MCF 10A (cell line): ENCODE data around the gene NPTXR. TPM values are rescaled to one million over a fixed set of nuclear protein-coding genes. Genes with fewer than 3 reads are reported as not detected.

ENCODE experiments used
- BruUV-seq: library from RNA; stranded (reverse); fragments of 400-500 nt; replicated peaks from 2 replicates; lab custom pipeline; 2021; lab: Mats Ljungman, UMichigan
- CTCF ChIA-PET: fragments of 300-600 bp; sonication (Branson Sonifier 250); formaldehyde crosslinking; extraction: SDS; loops from one replicate; lab custom pipeline; 2021; ENCODE audit warnings: antibody characterized with exemption, inconsistent platforms; lab: Yijun Ruan, JAX
- POLR2A ChIA-PET: fragments of 300-600, 350-650 bp; sonication (Branson Sonifier 250); formaldehyde crosslinking; extraction: SDS; loops from one replicate; lab custom pipeline; 2020; ENCODE audit warnings: antibody characterized with exemption, inconsistent platforms; lab: Yijun Ruan, JAX
- DNase-seq: peaks from one replicate; pipeline ENCODE4 v3.0.0-alpha.2; 2018; ENCODE audit not compliant: unreplicated experiment
- H3K27ac Mint-ChIP-seq: one replicate; pipeline ENCODE4 v1.8.0; 2022; ENCODE audit warnings: mild to moderate bottlenecking, low read depth, mixed read lengths; ENCODE audit not compliant: unreplicated experiment
- H3K27me3 Mint-ChIP-seq: one replicate; pipeline ENCODE4 v1.8.0; 2022; ENCODE audit warnings: mixed read lengths; ENCODE audit not compliant: insufficient read depth, unreplicated experiment
- H3K36me3 Mint-ChIP-seq: one replicate; pipeline ENCODE4 v1.8.0; 2022; ENCODE audit warnings: mild to moderate bottlenecking, moderate library complexity, mixed read lengths; ENCODE audit not compliant: insufficient read depth, unreplicated experiment
- H3K4me1 Mint-ChIP-seq: one replicate; pipeline ENCODE4 v1.8.0; 2022; ENCODE audit warnings: mixed read lengths; ENCODE audit not compliant: insufficient read depth, unreplicated experiment
- H3K4me3 Mint-ChIP-seq: one replicate; pipeline ENCODE4 v1.8.0; 2022; ENCODE audit warnings: mild to moderate bottlenecking, moderate library complexity, mixed read lengths; ENCODE audit not compliant: unreplicated experiment
- H3K9me3 Mint-ChIP-seq: one replicate; pipeline ENCODE4 v1.8.0; 2022; ENCODE audit warnings: mixed read lengths; ENCODE audit not compliant: unreplicated experiment
- intact Hi-C: fragments of 100-400 bp; cut with micrococcal nuclease; formaldehyde crosslinking; loops from 2 replicates; pipeline ENCODE4 v1.14.1; 2022
- total RNA-seq: library from RNA; stranded (reverse); gene quantifications from 2 replicates; pipeline ENCODE4 v1.2.3, GENCODE V29; 2022
- TF ChIP-seq, protein P1 (sequence below): fragments of 200-600 bp; IDR thresholded peaks from one replicate; pipeline ENCODE4 v1.8.0; 2022; ENCODE audit warnings: antibody characterized with exemption, mild to moderate bottlenecking; ENCODE audit not compliant: unreplicated experiment

NPTXR gene
- total RNA-seq, 1 experiment from 2014 or later: 0.93 TPM

DNA sequence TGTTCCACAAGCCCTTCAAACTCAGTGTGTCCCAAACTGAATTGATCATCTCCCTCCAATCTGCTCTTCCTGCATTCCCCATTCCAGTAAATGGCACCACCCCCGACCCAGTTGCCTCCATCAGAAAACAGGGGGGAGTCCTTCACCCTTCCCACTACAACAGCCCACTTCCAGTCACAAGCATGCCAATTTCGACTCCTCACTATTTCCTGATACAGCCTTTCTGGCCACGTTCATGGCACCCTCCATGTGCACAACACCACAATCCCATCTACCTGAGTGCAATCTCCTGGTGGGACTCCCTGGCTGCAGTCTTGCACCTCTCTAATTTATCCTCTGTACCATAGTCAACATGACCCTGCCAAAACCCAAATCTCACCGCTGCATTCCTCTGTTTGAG, 48.3 kb downstream of the NPTXR start:
- BruUV-seq: no TSS peak
- POLR2A ChIA-PET: no interaction called here
- H3K27me3 Mint-ChIP-seq: peaks cover 40% of the 10 kb centered on the region

DNA sequence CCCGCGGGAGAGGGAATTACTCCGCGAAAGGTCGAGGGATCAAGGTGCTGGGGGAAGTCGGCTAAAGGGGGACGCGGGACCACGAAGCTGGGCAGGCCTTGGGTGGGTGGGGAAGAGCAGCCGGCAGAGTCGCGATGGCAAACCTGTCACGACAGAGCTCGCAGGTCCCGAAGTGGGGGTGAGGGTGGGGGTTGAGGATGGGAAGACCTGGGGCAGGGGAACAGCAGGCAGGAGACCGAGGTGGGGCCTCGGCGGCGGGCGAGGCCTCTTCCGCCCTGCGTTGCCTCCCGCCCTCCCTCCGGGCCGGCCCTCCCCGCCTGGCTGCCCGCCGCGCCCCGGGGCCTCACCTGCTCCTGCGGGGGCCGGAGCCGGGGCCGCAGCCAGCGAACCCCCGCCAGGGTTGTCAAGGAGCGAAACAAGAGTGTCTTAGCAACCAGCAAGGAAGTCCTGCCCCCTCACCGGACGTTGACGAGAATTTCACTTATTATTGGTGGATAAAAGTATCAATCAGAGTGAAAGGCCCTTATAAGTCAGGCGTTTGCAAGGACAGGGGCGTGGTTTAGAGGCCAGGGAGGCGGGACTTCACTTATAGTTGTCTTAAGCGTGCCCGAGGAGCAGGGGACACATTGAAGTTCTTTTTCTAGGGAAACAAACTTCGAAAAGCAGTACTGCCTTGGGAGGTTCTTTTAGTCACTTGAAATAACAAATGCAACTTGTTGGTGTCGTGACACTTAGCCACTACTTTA, 49.9 kb downstream of the NPTXR start, which contains the start of gene DNAL4:
TSS of gene DNAL4 (minus strand) at position 423 of the 746 bp plus-strand sequence. CDS start 11,412 bp downstream, outside the sequence.
- peak within 1 kb of the TSS; percentile 83 for H3K4me3 Mint-ChIP-seq
- ChIA-PET POLR2A (interaction anchor here (0.7 to 1.4 kb wide), 2 partner anchors 67 to 509 kb away, joined by 3 read pairs; no protein-coding TSS in a partner anchor), CTCF (no interaction called here)
- H3K9me3 Mint-ChIP-seq: peaks cover 6% of the 10 kb centered on the region
- H3K27me3 Mint-ChIP-seq: peaks cover 38% of the 10 kb centered on the region
- H3K27ac Mint-ChIP-seq: peak within 1 kb of the TSS; percentile 93
- H3K36me3 Mint-ChIP-seq: no peaks in the 10 kb centered on the region
- TF ChIP-seq, protein P1, sequence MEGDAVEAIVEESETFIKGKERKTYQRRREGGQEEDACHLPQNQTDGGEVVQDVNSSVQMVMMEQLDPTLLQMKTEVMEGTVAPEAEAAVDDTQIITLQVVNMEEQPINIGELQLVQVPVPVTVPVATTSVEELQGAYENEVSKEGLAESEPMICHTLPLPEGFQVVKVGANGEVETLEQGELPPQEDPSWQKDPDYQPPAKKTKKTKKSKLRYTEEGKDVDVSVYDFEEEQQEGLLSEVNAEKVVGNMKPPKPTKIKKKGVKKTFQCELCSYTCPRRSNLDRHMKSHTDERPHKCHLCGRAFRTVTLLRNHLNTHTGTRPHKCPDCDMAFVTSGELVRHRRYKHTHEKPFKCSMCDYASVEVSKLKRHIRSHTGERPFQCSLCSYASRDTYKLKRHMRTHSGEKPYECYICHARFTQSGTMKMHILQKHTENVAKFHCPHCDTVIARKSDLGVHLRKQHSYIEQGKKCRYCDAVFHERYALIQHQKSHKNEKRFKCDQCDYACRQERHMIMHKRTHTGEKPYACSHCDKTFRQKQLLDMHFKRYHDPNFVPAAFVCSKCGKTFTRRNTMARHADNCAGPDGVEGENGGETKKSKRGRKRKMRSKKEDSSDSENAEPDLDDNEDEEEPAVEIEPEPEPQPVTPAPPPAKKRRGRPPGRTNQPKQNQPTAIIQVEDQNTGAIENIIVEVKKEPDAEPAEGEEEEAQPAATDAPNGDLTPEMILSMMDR: no peak
- intact Hi-C loops: no loop called here
- BruUV-seq: no TSS peak
- H3K4me1 Mint-ChIP-seq: peaks cover 12% of the 10 kb centered on the region
- peak; percentile 97 for DNase-seq

More for the DNA sequence above, 48.3 kb downstream of the NPTXR start:
- Mint-ChIP-seq H3K27ac (no peak overlapping the region), H3K36me3 (no peaks in the 10 kb centered on the region), H3K4me3 (no peak overlapping the region), H3K4me1 (peaks cover 11% of the 10 kb centered on the region), H3K9me3 (peaks cover 6% of the 10 kb centered on the region)
- intact Hi-C loops: no loop called here
- CTCF ChIA-PET: interaction anchor here (1.2 to 1.5 kb wide), 2 partner anchors 28 to 178 kb away, joined by 3 to 5 read pairs; no protein-coding TSS in a partner anchor
- no peak for DNase-seq
- TF ChIP-seq, protein P1: no peak

DNA sequence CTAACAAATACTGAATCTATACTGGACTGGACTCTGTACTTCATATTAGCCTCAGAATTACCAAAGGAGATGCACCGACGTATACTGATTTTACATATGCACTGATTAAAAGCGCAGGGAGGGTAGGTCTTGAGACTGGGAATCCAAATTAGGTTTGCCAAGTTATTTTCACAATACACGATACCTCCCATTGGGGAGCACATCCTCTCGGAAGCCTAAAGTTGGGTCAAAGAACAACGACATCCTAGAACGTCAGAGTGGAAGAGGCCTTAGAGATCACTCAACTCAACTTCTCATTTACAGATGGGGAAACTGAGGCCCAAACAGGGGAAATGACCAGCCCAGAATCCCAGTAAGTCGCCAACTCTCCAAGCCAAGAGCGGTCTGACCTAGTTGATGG, 50.5 kb downstream of the NPTXR start:
- no peak for DNase-seq
- Mint-ChIP-seq H3K27me3 (peaks cover 32% of the 10 kb centered on the region), H3K36me3 (peaks cover 3% of the 10 kb centered on the region), H3K9me3 (peaks cover 1% of the 10 kb centered on the region), H3K4me3 (peak overlapping the region; percentile 83), H3K4me1 (peaks cover 17% of the 10 kb centered on the region), H3K27ac (peak overlapping the region; percentile 93)
- POLR2A ChIA-PET: interaction anchor here (0.6 to 1.4 kb wide), 3 partner anchors 9 to 509 kb away, joined by 3 to 4 read pairs (median 3); no protein-coding TSS in a partner anchor
- TF ChIP-seq, protein P1: no peak
- BruUV-seq: TSS peak; percentile 50
- CTCF ChIA-PET: interaction anchor here (1.0 to 1.6 kb wide), 2 partner anchors 24 to 77 kb away, joined by 3 to 4 read pairs; no protein-coding TSS in a partner anchor
- intact Hi-C loops: no loop called here

DNA sequence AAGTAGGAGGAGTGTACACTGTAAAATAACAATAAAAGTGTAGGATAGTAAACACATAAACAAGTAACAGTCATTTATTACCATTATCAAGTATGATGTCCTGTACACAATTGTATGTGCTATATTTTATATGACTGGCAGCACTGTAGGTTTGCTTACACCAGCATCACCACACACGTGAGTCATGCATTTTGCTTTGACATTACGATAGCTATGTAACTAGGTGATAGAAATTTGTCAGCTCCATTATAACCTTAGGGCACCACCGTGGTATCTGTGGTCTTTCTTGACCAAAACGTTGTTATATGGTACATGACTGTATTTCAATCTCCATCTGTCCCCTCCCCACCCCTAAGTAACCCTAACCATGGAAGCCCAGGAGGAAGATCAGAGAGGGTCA, 51.0 kb downstream of the NPTXR start:
- BruUV-seq: TSS peak; percentile 74

More for the DNA sequence above, 51.0 kb downstream of the NPTXR start:
- H3K36me3 Mint-ChIP-seq: peaks cover 7% of the 10 kb centered on the region
- peak overlapping the region; percentile 83 for H3K4me3 Mint-ChIP-seq
- CTCF ChIA-PET: interaction anchor here (1.0 to 1.6 kb wide), 2 partner anchors 24 to 77 kb away, joined by 3 to 4 read pairs; no protein-coding TSS in a partner anchor
- POLR2A ChIA-PET: interaction anchor here (0.6 to 0.7 kb wide), 2 partner anchors 10 to 60 kb away, joined by 3 to 4 read pairs; no protein-coding TSS in a partner anchor
- peak overlapping the region; percentile 93 for H3K27ac Mint-ChIP-seq
- no peaks in the 10 kb centered on the region for H3K9me3 Mint-ChIP-seq
- H3K4me1 Mint-ChIP-seq: peaks cover 22% of the 10 kb centered on the region
- intact Hi-C loops: no loop called here
- TF ChIP-seq, protein P1: no peak
- peaks cover 27% of the 10 kb centered on the region for H3K27me3 Mint-ChIP-seq
- DNase-seq: peak; percentile 26
